Endothelial cell of umbilical vein (primary cell): ENCODE results near the gene TNPO2. TPM values are rescaled to one million over a fixed set of nuclear protein-coding genes. Genes with fewer than 3 reads are reported as not detected.
"Not testable (repeated sequence)": the region's sequence is repeated elsewhere in the genome, so short reads cannot be mapped to it uniquely, and the experiment has no call there.

ENCODE experiments used
- BruUV-seq: library from RNA; stranded (reverse); fragments of 400-500 nt; replicated peaks from 2 replicates; lab custom pipeline; 2021; lab: Mats Ljungman, UMichigan
- CTCF ChIA-PET: fragments of 300-600, 350-600 bp; sonication (Branson Sonifier 250); formaldehyde crosslinking; loops from one replicate; lab custom pipeline; 2021; ENCODE audit warnings: antibody characterized with exemption, inconsistent platforms; lab: Charles Lee
- POLR2A ChIA-PET: fragments of 300-600, 350-600 bp; sonication (Branson Sonifier 250); formaldehyde crosslinking; loops from one replicate; lab custom pipeline; 2021; ENCODE audit warnings: antibody characterized with exemption, inconsistent platforms; lab: Charles Lee
- DNase-seq: peaks from one replicate; pipeline ENCODE4 v3.0.0-alpha.2; 2011; ENCODE audit warnings: low read depth, low spot score
- FAIRE-seq: peaks from 2 replicates; lab custom pipeline; 2011; peaks lifted over from hg19 to GRCh38; lab: Jason Lieb, UNC
- H2AFZ ChIP-seq: 2 replicates; pipeline ENCODE4 v1.6.0; 2012; ENCODE audit warnings: low read depth, low read length, control low read depth, inconsistent platforms
- H3K27ac ChIP-seq: 2 replicates; pipeline ENCODE4 v1.5.1; 2011; ENCODE audit warnings: low read depth, mild to moderate bottlenecking, control low read depth, low read length, moderate library complexity; ENCODE audit not compliant: insufficient read depth
- H3K27me3 ChIP-seq, 2 experiments: 2 replicates each; pipeline versions ENCODE4 v1.6.0 to v1.6.1; 2011; ENCODE audit warnings: low read length in 2 of 2, mixed read lengths in 1 of 2; ENCODE audit not compliant: control insufficient read depth in 2 of 2, insufficient read depth in 2 of 2
- H3K36me3 ChIP-seq, 2 experiments: 2 replicates in 1 of 2; 3 replicates in 1 of 2; pipeline ENCODE4 v1.5.1; 2011; ENCODE audit warnings: low read length in 2 of 2, mild to moderate bottlenecking in 1 of 2, moderate library complexity in 1 of 2; ENCODE audit not compliant: control insufficient read depth in 2 of 2, insufficient read depth in 2 of 2; ENCODE audit errors: extremely low read depth in 1 of 2
- H3K4me1 ChIP-seq: 3 replicates; pipeline ENCODE4 v1.5.1; 2011; ENCODE audit warnings: mild to moderate bottlenecking, low read length; ENCODE audit not compliant: control insufficient read depth, insufficient read depth; ENCODE audit errors: extremely low read depth
- H3K4me2 ChIP-seq: 2 replicates; pipeline ENCODE4 v1.6.1; 2011; ENCODE audit warnings: low read length, control low read depth, mixed read lengths; ENCODE audit not compliant: insufficient read depth
- H3K4me3 ChIP-seq, 3 experiments: fragments of 200-600 bp in 1 of 3; sonication (generic), shearing (Covaris generic) in 1 of 3; replicated peaks in 1 of 3; 2 replicates each; pipeline ENCODE4 v1.5.1; 2011 to 2016; ENCODE audit warnings: control low read depth in 3 of 3, low read length in 3 of 3, mild to moderate bottlenecking in 2 of 3, inconsistent platforms in 1 of 3, low read depth in 1 of 3, moderate library complexity in 1 of 3; ENCODE audit not compliant: insufficient read depth in 1 of 3
- H3K79me2 ChIP-seq: 2 replicates; pipeline ENCODE4 v1.6.0; 2012; ENCODE audit warnings: low read length, inconsistent platforms; ENCODE audit not compliant: control insufficient read depth, insufficient read depth
- H3K9ac ChIP-seq: replicated peaks from 2 replicates; pipeline ENCODE3; 2011; ENCODE audit warnings: low read length, control low read depth; ENCODE audit not compliant: insufficient read depth; ENCODE audit errors: extremely low read depth
- H3K9me1 ChIP-seq: replicated peaks from 3 replicates; pipeline ENCODE4 v1.6.0; 2011; ENCODE audit warnings: mild to moderate bottlenecking, low read length; ENCODE audit not compliant: control insufficient read depth, insufficient read depth; ENCODE audit errors: extremely low read depth
- H3K9me3 ChIP-seq: replicated peaks from 2 replicates; pipeline ENCODE4 v1.5.1; 2012; ENCODE audit warnings: low read length, inconsistent platforms; ENCODE audit not compliant: control insufficient read depth, insufficient read depth
- H4K20me1 ChIP-seq: replicated peaks from 2 replicates; pipeline ENCODE3; 2011; ENCODE audit warnings: mild to moderate bottlenecking, low read length; ENCODE audit not compliant: control insufficient read depth, insufficient read depth; ENCODE audit errors: extremely low read depth
- CTCF ChIP-seq, 2 donors: IDR thresholded peaks; 1 replicate in 1 of 2; 2 replicates in 1 of 2; pipeline ENCODE4 v1.5.1; 2011; ENCODE audit warnings: low read length in 2 of 2, mild to moderate bottlenecking in 2 of 2, moderate library complexity in 2 of 2, control low read depth in 1 of 2, inconsistent platforms in 1 of 2, low read depth in 1 of 2; ENCODE audit not compliant: insufficient read depth in 1 of 2; ENCODE audit errors: extremely low read depth in 1 of 2
- EZH2 ChIP-seq: IDR thresholded peaks from 2 replicates; pipeline ENCODE4 v1.6.1; 2012; ENCODE audit warnings: borderline replicate concordance, low read depth, mild to moderate bottlenecking, moderate library complexity, low read length, inconsistent platforms; ENCODE audit not compliant: severe bottlenecking
- FOS ChIP-seq: IDR thresholded peaks from 2 replicates; pipeline ENCODE4 v1.6.1; 2011; ENCODE audit warnings: mild to moderate bottlenecking, low read length, moderate library complexity, borderline replicate concordance; ENCODE audit not compliant: insufficient read depth
- GATA2 ChIP-seq: IDR thresholded peaks from 2 replicates; pipeline ENCODE4 v1.7.0; 2011; ENCODE audit warnings: low read depth, mild to moderate bottlenecking, moderate library complexity, mixed read lengths, low read length; ENCODE audit not compliant: insufficient read length, insufficient read depth
- MAX ChIP-seq: IDR thresholded peaks from 2 replicates; pipeline ENCODE4 v1.6.1; 2011; ENCODE audit not compliant: insufficient read depth, insufficient read length
- MYC ChIP-seq: IDR thresholded peaks from one replicate; pipeline ENCODE4 v1.6.1; 2011; ENCODE audit warnings: mild to moderate bottlenecking, low read depth, low read length
- POLR2A ChIP-seq: IDR thresholded peaks from 2 replicates; pipeline ENCODE4 v1.6.1; 2012; ENCODE audit warnings: low read depth, mild to moderate bottlenecking, control low read depth, low read length
- POLR2AphosphoS5 ChIP-seq: IDR thresholded peaks from 2 replicates; pipeline ENCODE4 v1.6.1; 2012; ENCODE audit warnings: low read depth, mild to moderate bottlenecking, control low read depth, low read length, moderate library complexity; ENCODE audit not compliant: insufficient read depth
- dilution Hi-C: fragments of 300-500 bp; cut with MboI; formaldehyde crosslinking; loops from one replicate; pipeline ENCODE4 v1.15.0; 2019; ENCODE audit warnings: low sequenced_read_pairs; ENCODE audit not compliant: extremely low pct_ligation_motif_present
- intact Hi-C: fragments of 100-400 bp; cut with micrococcal nuclease; formaldehyde crosslinking; loops from one replicate; pipeline ENCODE4 v1.10.0; 2022
- polyA plus RNA-seq, 4 experiments: library from polyadenylated mRNA; depleted of rRNA in 3 of 4; stranded (reverse) in 3 of 4; unstranded in 1 of 4; fragments of >200 nt; gene quantifications; 2 replicates each; pipeline versions ENCODE4 v1.2.1 to v1.2.3, GENCODE V29; 2011 to 2012; ENCODE audit warnings: missing spikeins in 1 of 4
- total RNA-seq: library from RNA; stranded (reverse); gene quantifications from 2 replicates; pipeline ENCODE4 v1.2.3, GENCODE V29; 2021

Gene TNPO2
- total and polyA plus RNA-seq, 2 donors (not counting 3 experiments of a cell fraction or from before 2014, with no cell fraction given): 94.5 to 98.8 TPM

- Histone ChIP-seq H3K36me3 (peaks cover 26 to 44% of the 10 kb centered on the region in 2 experiments), H3K9me3 (no peaks in the 10 kb centered on the region), H3K4me3 (no peak overlapping the region), H3K9me1 (no peaks in the 10 kb centered on the region), H3K79me2 (peaks cover 47% of the 10 kb centered on the region), H3K4me2 (no peak overlapping the region), H3K27me3 (no peaks in the 10 kb centered on the region), H3K9ac (no peak overlapping the region), H3K27ac (no peak overlapping the region), H3K4me1 (no peaks in the 10 kb centered on the region), H4K20me1 (no peaks in the 10 kb centered on the region), H2AFZ (no peak overlapping the region)
- ChIA-PET CTCF (interaction anchor here (0.5 to 3.1 kb wide), 5 partner anchors 42 to 1778 kb away, joined by 3 to 28 read pairs (median 4); no protein-coding TSS in a partner anchor), POLR2A (no interaction called here)
- BruUV-seq: TSS peak; percentile 4
- intact Hi-C loops: no loop called here
- dilution Hi-C loops: no loop called here
- no peak for FAIRE-seq
- no peak for DNase-seq
- TF ChIP-seq MAX (no peak), MYC (no peak), POLR2A (no peak), GATA2 (no peak), FOS (no peak), EZH2 (no peak), CTCF (IDR thresholded peaks at IDR 0.05; ENCODE audit: extremely low read depth in 1 of 2, insufficient read depth in 1 of 2, low read depth in 1 of 2, low read length in 2 of 2) (no peak), POLR2AphosphoS5 (no peak)
These were observed 8.6 kb downstream of the TNPO2 start for GRCh38 chr19:12715102-12715501.

GRCh38 chr19:12713304-12713703 is 10.4 kb downstream of the TNPO2 start:
- H3K9ac ChIP-seq, H3K9me1 ChIP-seq, BruUV-seq, DNase-seq, H4K20me1 ChIP-seq, POLR2A ChIA-PET, H3K27me3 ChIP-seq, dilution Hi-C loops, H3K4me3 ChIP-seq, H3K9me3 ChIP-seq, H3K27ac ChIP-seq, H2AFZ ChIP-seq, H3K4me1 ChIP-seq, H3K4me2 ChIP-seq, intact Hi-C loops: not testable (repeated sequence)
- FAIRE-seq: peak; percentile 18
- CTCF ChIA-PET: interaction anchor here (1.3 to 1.7 kb wide), 2 partner anchors 44 to 135 kb away, joined by 4 to 13 read pairs; no protein-coding TSS in a partner anchor
- Histone ChIP-seq H3K79me2 (peaks cover 30% of the 10 kb centered on the region), H3K36me3 (peaks cover 29 to 43% of the 10 kb centered on the region in 2 experiments)

GRCh38 chr19:12712077-12712476 is 11.7 kb downstream of the TNPO2 start:
- peaks cover 20% of the 10 kb centered on the region for H3K79me2 ChIP-seq
- H3K27ac ChIP-seq, CTCF ChIA-PET, DNase-seq, H3K9me1 ChIP-seq, intact Hi-C loops, H4K20me1 ChIP-seq, H3K4me1 ChIP-seq, H2AFZ ChIP-seq, H3K27me3 ChIP-seq, H3K9ac ChIP-seq, H3K9me3 ChIP-seq, H3K4me3 ChIP-seq, POLR2A ChIA-PET, dilution Hi-C loops, H3K4me2 ChIP-seq, BruUV-seq: not testable (repeated sequence)
- FAIRE-seq: peak; percentile 72
- peaks cover 27 to 40% of the 10 kb centered on the region in 2 experiments for H3K36me3 ChIP-seq
